ENCODE data around the gene GFRA4. TPM values are rescaled to one million over a fixed set of nuclear protein-coding genes. Genes with fewer than 3 reads are reported as not detected.

GFRA4 gene
- total RNA-seq, 1 experiment from 2014 or later: not detected

- no peak overlapping the region for H3K4me3 ChIP-seq (ENCODE audit: low read depth, low read length, poor library complexity, severe bottlenecking)
- no peak overlapping the region for H3K27ac ChIP-seq (ENCODE audit: low read depth, low read length, poor library complexity, severe bottlenecking)
- BruUV-seq (replicated peaks): no TSS peak
- TF ChIP-seq EZH2 (IDR thresholded peaks at IDR 0.05; ENCODE audit: borderline replicate concordance, low read depth, low read length, poor library complexity, severe bottlenecking): no peak
- no peak for TF ChIP-seq CTCF (conservative IDR thresholded peaks at IDR 0.05; ENCODE audit: low read depth, low read length)
- no peaks in the 10 kb centered on the region for H3K36me3 ChIP-seq (ENCODE audit: insufficient read depth, low read length, poor library complexity, severe bottlenecking)
- H3K4me1 ChIP-seq (ENCODE audit: insufficient read depth, low read length, poor library complexity, severe bottlenecking): no peaks in the 10 kb centered on the region
- DNase-seq (ENCODE audit: low spot score): no peak
- CTCF ChIA-PET: no interaction called here
- H3K9me3 ChIP-seq (ENCODE audit: low read depth, low read length, poor library complexity, severe bottlenecking): no peaks in the 10 kb centered on the region
- intact Hi-C loops (cut with micrococcal nuclease; ENCODE audit: unreplicated experiment): no loop called here
- no peaks in the 10 kb centered on the region for H3K27me3 ChIP-seq (replicated peaks; ENCODE audit: insufficient read depth, low read depth, low read length, poor library complexity)
- POLR2A ChIA-PET (ENCODE audit: low non-redundant PET): no interaction called here
These were observed 31.7 kb downstream of the GFRA4 start for GRCh38 chr20:3631534-3631933.

- CTCF ChIA-PET: interaction anchor here (0.7 kb wide), 1 partner anchor 46 kb away, joined by 11 read pairs; no protein-coding TSS in a partner anchor
These were observed 32.8 kb downstream of the GFRA4 start for GRCh38 chr20:3630429-3630828.

GRCh38 chr20:3629893-3630292 is 33.3 kb downstream of the GFRA4 start:
- POLR2A ChIA-PET (ENCODE audit: low non-redundant PET): no interaction called here
- Histone ChIP-seq H3K4me1 (ENCODE audit: insufficient read depth, low read length, poor library complexity, severe bottlenecking) (no peaks in the 10 kb centered on the region), H3K27me3 (replicated peaks; ENCODE audit: insufficient read depth, low read depth, low read length, poor library complexity) (no peaks in the 10 kb centered on the region), H3K4me3 (ENCODE audit: low read depth, low read length, poor library complexity, severe bottlenecking) (no peak overlapping the region), H3K36me3 (ENCODE audit: insufficient read depth, low read length, poor library complexity, severe bottlenecking) (no peaks in the 10 kb centered on the region), H3K27ac (ENCODE audit: low read depth, low read length, poor library complexity, severe bottlenecking) (no peak overlapping the region), H3K9me3 (ENCODE audit: low read depth, low read length, poor library complexity, severe bottlenecking) (no peaks in the 10 kb centered on the region)
- TF ChIP-seq EZH2 (IDR thresholded peaks at IDR 0.05; ENCODE audit: borderline replicate concordance, low read depth, low read length, poor library complexity, severe bottlenecking) (no peak), CTCF (conservative IDR thresholded peaks at IDR 0.05; ENCODE audit: low read depth, low read length) (no peak)
- no TSS peak for BruUV-seq (replicated peaks)
- no peak for DNase-seq (ENCODE audit: low spot score)
- CTCF ChIA-PET: no interaction called here
- intact Hi-C loops (cut with micrococcal nuclease; ENCODE audit: unreplicated experiment): no loop called here

More at GRCh38 chr20:3630429-3630828, 32.8 kb downstream of the GFRA4 start:
- H3K27ac ChIP-seq (ENCODE audit: low read depth, low read length, poor library complexity, severe bottlenecking): no peak overlapping the region
- no peaks in the 10 kb centered on the region for H3K36me3 ChIP-seq (ENCODE audit: insufficient read depth, low read length, poor library complexity, severe bottlenecking)
- no peaks in the 10 kb centered on the region for H3K9me3 ChIP-seq (ENCODE audit: low read depth, low read length, poor library complexity, severe bottlenecking)
- DNase-seq (ENCODE audit: low spot score): no peak
- no peaks in the 10 kb centered on the region for H3K27me3 ChIP-seq (replicated peaks; ENCODE audit: insufficient read depth, low read depth, low read length, poor library complexity)
- POLR2A ChIA-PET (ENCODE audit: low non-redundant PET): interaction anchor here (0.5 kb wide), 1 partner anchor 290 kb away, joined by 7 read pairs; no protein-coding TSS in a partner anchor
- BruUV-seq (replicated peaks): no TSS peak
- intact Hi-C loops (cut with micrococcal nuclease; ENCODE audit: unreplicated experiment): no loop called here
- no peak for TF ChIP-seq EZH2 (IDR thresholded peaks at IDR 0.05; ENCODE audit: borderline replicate concordance, low read depth, low read length, poor library complexity, severe bottlenecking)
- no peak for TF ChIP-seq CTCF (conservative IDR thresholded peaks at IDR 0.05; ENCODE audit: low read depth, low read length)
- H3K4me1 ChIP-seq (ENCODE audit: insufficient read depth, low read length, poor library complexity, severe bottlenecking): no peaks in the 10 kb centered on the region
- H3K4me3 ChIP-seq (ENCODE audit: low read depth, low read length, poor library complexity, severe bottlenecking): no peak overlapping the region

Measured in A673 (cell line).